Bone marrow (tissue), 2 donors: ENCODE data around the gene ELP1.
"Not testable (repeated sequence)": the region's sequence is repeated elsewhere in the genome, so short reads cannot be mapped to it uniquely, and the experiment has no call there.

Experiments used
- DNase-seq, 2 donors: peaks; one replicate each; lab custom pipeline; 2025; lab: John Stamatoyannopoulos, UW

ELP1 gene

GRCh38 chr9:108924466-108924865, 9.5 kb downstream of the ELP1 start:
- DNase-seq = no peak

- no peak for DNase-seq
Observed at GRCh38 chr9:108921200-108921599, 12.7 kb downstream of the ELP1 start.

GRCh38 chr9:108920401-108920800, 13.5 kb downstream of the ELP1 start:
- not testable (repeated sequence) for DNase-seq

GRCh38 chr9:108919517-108919916, 14.4 kb downstream of the ELP1 start:
- DNase-seq = no peak

GRCh38 chr9:108913391-108913790, 20.5 kb downstream of the ELP1 start:
- no peak for DNase-seq

GRCh38 chr9:108911820-108912219, 22.1 kb downstream of the ELP1 start:
- no peak for DNase-seq

- DNase-seq = no peak
Observed at GRCh38 chr9:108910914-108911313, 23.0 kb downstream of the ELP1 start.

GRCh38 chr9:108910402-108910801, 23.5 kb downstream of the ELP1 start:
- DNase-seq = no peak

GRCh38 chr9:108905494-108905893, 28.4 kb downstream of the ELP1 start:
- DNase-seq = no peak

- no peak for DNase-seq
Observed at GRCh38 chr9:108904161-108904560, 29.8 kb downstream of the ELP1 start.

- no peak for DNase-seq
Observed at GRCh38 chr9:108903420-108904103, 30.4 kb downstream of the ELP1 start.

- DNase-seq = no peak
Observed at GRCh38 chr9:108900176-108900575, 33.7 kb downstream of the ELP1 start.

- DNase-seq = not testable (repeated sequence)
Observed at GRCh38 chr9:108899023-108899695, 34.8 kb downstream of the ELP1 start.

- DNase-seq = no peak
Observed at GRCh38 chr9:108897324-108898096, 36.4 kb downstream of the ELP1 start.

GRCh38 chr9:108894225-108894997, 39.5 kb downstream of the ELP1 start:
- DNase-seq = no peak

GRCh38 chr9:108889649-108890067, 44.3 kb downstream of the ELP1 start:
- no peak for DNase-seq

GRCh38 chr9:108886594-108887271, 47.2 kb downstream of the ELP1 start:
- not testable (repeated sequence) for DNase-seq

GRCh38 chr9:108885643-108886348, 48.1 kb downstream of the ELP1 start:
- peak in 1 of 2 donors; percentile 8 for DNase-seq

GRCh38 chr9:108884701-108885100, 49.2 kb downstream of the ELP1 start:
- DNase-seq = no peak

- DNase-seq = no peak
Observed at GRCh38 chr9:108883085-108883484, 50.8 kb downstream of the ELP1 start.
